SK-N-SH treated with all-trans-retinoic acid at 6 μM for 48 hours (cell line): Measurements from ENCODE around the gene TNFSF11.

Experiments
- ATAC-seq: fragments of 200-7000 bp; cut with Tn5 transposase; 3 replicates; pipeline ENCODE4 v1.9.1; 2020; ENCODE audit warnings: mild to moderate bottlenecking, moderate library complexity
- ARNTL ChIP-seq: fragments of 450-650 bp; formaldehyde crosslinking; IDR thresholded peaks from 2 replicates; pipeline ENCODE4 v1.5.0; 2020; ENCODE audit warnings: low read depth, mild to moderate bottlenecking, moderate library complexity, borderline replicate concordance
- CREB5 ChIP-seq: fragments of 250-450 bp; sonication (Bioruptor Pico); IDR thresholded peaks from 2 replicates; pipeline ENCODE4 v1.5.1; 2020; ENCODE audit warnings: low read depth, mild to moderate bottlenecking, moderate library complexity
- CSDC2 ChIP-seq: fragments of 250-450 bp; sonication (Bioruptor Pico); IDR thresholded peaks from 2 replicates; pipeline ENCODE4 v1.5.0; 2020; ENCODE audit warnings: mild to moderate bottlenecking, moderate library complexity
- CSRNP3 ChIP-seq: fragments of 250-450 bp; sonication (Bioruptor Pico); IDR thresholded peaks from 2 replicates; pipeline ENCODE4 v1.5.1; 2021; ENCODE audit warnings: mild to moderate bottlenecking, moderate library complexity
- ESRRG ChIP-seq: fragments of 250-450 bp; sonication (Bioruptor Pico); IDR thresholded peaks from 2 replicates; pipeline ENCODE4 v1.6.1; 2021; ENCODE audit warnings: mild to moderate bottlenecking
- GLIS3 ChIP-seq: fragments of 250-450 bp; sonication (Bioruptor Pico); IDR thresholded peaks from 2 replicates; pipeline ENCODE4 v1.5.0; 2020; ENCODE audit warnings: mild to moderate bottlenecking, moderate library complexity
- ISL1 ChIP-seq: fragments of 250-450 bp; sonication (Bioruptor Pico); IDR thresholded peaks from 2 replicates; pipeline ENCODE4 v2.1.2; 2022; ENCODE audit warnings: mild to moderate bottlenecking, moderate library complexity
- OSR1 ChIP-seq: fragments of 250-450 bp; sonication (Bioruptor Pico); IDR thresholded peaks from 2 replicates; pipeline ENCODE4 v1.8.0; 2022; ENCODE audit warnings: moderate library complexity, mild to moderate bottlenecking, inconsistent platforms
- PATZ1 ChIP-seq: fragments of 250-450 bp; sonication (Bioruptor Pico); IDR thresholded peaks from 2 replicates; pipeline ENCODE4 v1.8.0; 2020; ENCODE audit warnings: mild to moderate bottlenecking, moderate library complexity, borderline replicate concordance
- POU6F1 ChIP-seq: fragments of 250-450 bp; sonication (Bioruptor Pico); IDR thresholded peaks from 2 replicates; pipeline ENCODE4 v1.8.0; 2021; ENCODE audit warnings: low read depth, mild to moderate bottlenecking, moderate library complexity, borderline replicate concordance
- PPARA ChIP-seq: fragments of 250-450 bp; sonication (Bioruptor Pico); IDR thresholded peaks from 2 replicates; pipeline ENCODE4 v1.5.0; 2020; ENCODE audit warnings: mild to moderate bottlenecking, borderline replicate concordance
- RARB ChIP-seq: fragments of 250-450 bp; sonication (Bioruptor Pico); IDR thresholded peaks from 2 replicates; pipeline ENCODE4 v1.8.0; 2021; ENCODE audit warnings: mild to moderate bottlenecking, moderate library complexity
- SNAI2 ChIP-seq: fragments of 250-450 bp; sonication (Bioruptor Pico); IDR thresholded peaks from 2 replicates; pipeline ENCODE4 v1.5.0; 2020; ENCODE audit warnings: mild to moderate bottlenecking, moderate library complexity
- TCF4 ChIP-seq: fragments of 250-450 bp; sonication (Bioruptor Pico); IDR thresholded peaks from 2 replicates; pipeline ENCODE4 v1.8.0; 2021; ENCODE audit warnings: mild to moderate bottlenecking, moderate library complexity, borderline replicate concordance
- TSHZ2 ChIP-seq: fragments of 250-450 bp; sonication (Bioruptor Pico); IDR thresholded peaks from 2 replicates; pipeline ENCODE4 v1.5.0; 2020; ENCODE audit warnings: mild to moderate bottlenecking, moderate library complexity
- ZC3H10 ChIP-seq: fragments of 250-450 bp; sonication (Bioruptor Pico); IDR thresholded peaks from 2 replicates; pipeline ENCODE4 v1.5.1; 2021; ENCODE audit warnings: mild to moderate bottlenecking, moderate library complexity
- ZFP3 ChIP-seq: fragments of 250-450 bp; sonication (Bioruptor Pico); IDR thresholded peaks from 2 replicates; pipeline ENCODE4 v1.5.0; 2020; ENCODE audit warnings: mild to moderate bottlenecking, moderate library complexity
- ZFP30 ChIP-seq: fragments of 450-650 bp; formaldehyde crosslinking; IDR thresholded peaks from 2 replicates; pipeline ENCODE4 v1.5.0; 2022; ENCODE audit warnings: mild to moderate bottlenecking, moderate library complexity
- ZNF565 ChIP-seq: fragments of 450-650 bp; formaldehyde crosslinking; conservative IDR thresholded peaks from 2 replicates; pipeline ENCODE4 v1.5.0; 2020; ENCODE audit warnings: low read depth, mild to moderate bottlenecking, moderate library complexity
- ZNF70 ChIP-seq: fragments of 450-650 bp; formaldehyde crosslinking; IDR thresholded peaks from 2 replicates; pipeline ENCODE4 v1.5.0; 2020; ENCODE audit warnings: mild to moderate bottlenecking, moderate library complexity
- ZNF8 ChIP-seq: fragments of 450-650 bp; formaldehyde crosslinking; IDR thresholded peaks from 2 replicates; pipeline ENCODE4 v1.5.0; 2020; ENCODE audit warnings: mild to moderate bottlenecking, moderate library complexity

TNFSF11 gene

GRCh38 chr13:42626176-42626860, 52.4 kb downstream of the TNFSF11 start:
- ATAC-seq: no peak
- TF ChIP-seq ESRRG (no peak), CSRNP3 (CRISPR knock-in tag) (no peak)

- TF ChIP-seq ZNF8 (CRISPR knock-in tag): no peak
- TF ChIP-seq OSR1 (CRISPR knock-in tag): no peak
- no peak for TF ChIP-seq TCF4 (CRISPR knock-in tag)
- TF ChIP-seq PPARA: no peak
- TF ChIP-seq PATZ1: no peak
- no peak for TF ChIP-seq ARNTL
- no peak for TF ChIP-seq ZNF70
- TF ChIP-seq ESRRG: no peak
- TF ChIP-seq SNAI2 (CRISPR knock-in tag): no peak
- TF ChIP-seq ZFP3 (CRISPR knock-in tag): no peak
- no peak for TF ChIP-seq TSHZ2 (CRISPR knock-in tag)
- no peak for TF ChIP-seq ZC3H10
- TF ChIP-seq RARB: no peak
- TF ChIP-seq POU6F1 (CRISPR knock-in tag): no peak
- no peak for TF ChIP-seq ISL1 (CRISPR knock-in tag)
- no peak for TF ChIP-seq CSDC2 (CRISPR knock-in tag)
- no peak for TF ChIP-seq CSRNP3 (CRISPR knock-in tag)
- TF ChIP-seq ZFP30 (CRISPR knock-in tag): no peak
- no peak for TF ChIP-seq ZNF565
- ATAC-seq: no peak
Observed at GRCh38 chr13:42628666-42629065, 54.7 kb downstream of the TNFSF11 start.

- ATAC-seq: no peak
- no peak for TF ChIP-seq PPARA
- TF ChIP-seq ZC3H10: no peak
- TF ChIP-seq SNAI2 (CRISPR knock-in tag): no peak
- TF ChIP-seq ARNTL: no peak
- TF ChIP-seq ZNF8 (CRISPR knock-in tag): no peak
- no peak for TF ChIP-seq ZFP3 (CRISPR knock-in tag)
- TF ChIP-seq RARB: no peak
- no peak for TF ChIP-seq CREB5 (CRISPR knock-in tag)
- no peak for TF ChIP-seq CSRNP3 (CRISPR knock-in tag)
- no peak for TF ChIP-seq TSHZ2 (CRISPR knock-in tag)
- TF ChIP-seq ESRRG: no peak
- TF ChIP-seq OSR1 (CRISPR knock-in tag): no peak
- TF ChIP-seq GLIS3 (CRISPR knock-in tag): no peak
- TF ChIP-seq ISL1 (CRISPR knock-in tag): no peak
Observed at GRCh38 chr13:42631181-42631580, 57.2 kb downstream of the TNFSF11 start.
